A549 (cell line): ENCODE data around the gene HSPBP1. TPM values are rescaled to one million over a fixed set of nuclear protein-coding genes. Genes with fewer than 3 reads are reported as not detected.
A peak's percentile ranks its signal among the peaks of the same experiment; 100 is the strongest.

Experiments used
- ATAC-seq, 2 experiments: fragments of 200-7000 bp in 1 of 2; fragments of >200 bp in 1 of 2; cut with Nextera tagmentation in 1 of 2; cut with Tn5 transposase in 1 of 2; 3 replicates each; pipeline versions ENCODE4 v1.8.0 to v1.9.1; 2018 to 2020; ENCODE audit warnings: mild to moderate bottlenecking in 1 of 2, moderate library complexity in 1 of 2
- CTCF ChIA-PET: fragments of 300-600 bp; sonication (Branson Sonifier 250); formaldehyde crosslinking; extraction: SDS; loops from one replicate; lab custom pipeline; 2021; ENCODE audit warnings: antibody characterized with exemption, inconsistent platforms; lab: Yijun Ruan, JAX
- POLR2A ChIA-PET: fragments of 350-600 bp; formaldehyde crosslinking; extraction: SDS; loops from one replicate; lab custom pipeline; 2021; ENCODE audit warnings: antibody characterized with exemption, inconsistent platforms; lab: Yijun Ruan, JAX
- DNase-seq, 2 experiments: peaks; one replicate each; pipeline versions ENCODE4 v3.0.0 to v3.0.0-alpha.2; 2011 to 2016; ENCODE audit warnings: low read depth in 1 of 2, low spot score in 1 of 2
- FAIRE-seq: peaks from 2 replicates; lab custom pipeline; 2011; peaks lifted over from hg19 to GRCh38; lab: Jason Lieb, UNC
- H3K27ac ChIP-seq, 2 experiments: fragments of >200 bp; sonication (Bioruptor Twin); formaldehyde crosslinking; 3 replicates each; pipeline ENCODE4 v1.5.1; 2016 to 2017
- H3K4me1 ChIP-seq: fragments of >200 bp; sonication (Bioruptor Twin); formaldehyde crosslinking; 3 replicates; pipeline ENCODE4 v1.6.1; 2016
- H3K4me2 ChIP-seq: fragments of >200 bp; sonication (Bioruptor Twin); formaldehyde crosslinking; 3 replicates; pipeline ENCODE4 v1.6.1; 2016
- H3K4me3 ChIP-seq: fragments of >200 bp; sonication (Bioruptor Twin); formaldehyde crosslinking; 3 replicates; pipeline ENCODE4 v1.5.1; 2016
- H3K9me3 ChIP-seq: fragments of >200 bp; sonication (Bioruptor Twin); formaldehyde crosslinking; 3 replicates; pipeline ENCODE4 v1.6.1; 2016
- ATOH8 ChIP-seq: fragments of 250-450 bp; sonication (Bioruptor Pico); IDR thresholded peaks from 2 replicates; pipeline ENCODE4 v1.5.0; 2020; ENCODE audit warnings: low read depth, mild to moderate bottlenecking, moderate library complexity
- BCL3 ChIP-seq: fragments of >200 bp; sonication (Bioruptor Twin); formaldehyde crosslinking; IDR thresholded peaks from 3 replicates; pipeline ENCODE4 v1.6.1; 2016
- BHLHE40 ChIP-seq: IDR thresholded peaks from 2 replicates; pipeline ENCODE4 v1.6.1; 2012; ENCODE audit warnings: low read depth, low read length, inconsistent platforms
- CEBPB ChIP-seq, 2 experiments: fragments of >200 bp in 1 of 2; sonication (Bioruptor Twin) in 1 of 2; formaldehyde crosslinking in 1 of 2; IDR thresholded peaks; 2 replicates each; pipeline ENCODE4 v1.6.1; 2012 to 2016
- EHF ChIP-seq: fragments of 250-450 bp; sonication (Bioruptor Pico); IDR thresholded peaks from 2 replicates; pipeline ENCODE4 v1.5.0; 2020; ENCODE audit warnings: mild to moderate bottlenecking
- FOXS1 ChIP-seq: fragments of 250-450 bp; sonication (Bioruptor Pico); IDR thresholded peaks from 2 replicates; pipeline ENCODE4 v1.5.0; 2020; ENCODE audit warnings: mild to moderate bottlenecking, moderate library complexity
- HEYL ChIP-seq: fragments of 250-450 bp; sonication (Bioruptor Pico); IDR thresholded peaks from 2 replicates; pipeline ENCODE4 v1.8.0; 2021; ENCODE audit warnings: mild to moderate bottlenecking, moderate library complexity
- HMGXB4 ChIP-seq: fragments of 250-450 bp; sonication (Bioruptor Pico); IDR thresholded peaks from 2 replicates; pipeline ENCODE4 v1.5.0; 2021; ENCODE audit warnings: mild to moderate bottlenecking, moderate library complexity, borderline replicate concordance
- HOXB5 ChIP-seq: fragments of 250-450 bp; sonication (Bioruptor Pico); IDR thresholded peaks from 2 replicates; pipeline ENCODE4 v1.5.0; 2020; ENCODE audit warnings: mild to moderate bottlenecking, moderate library complexity
- KDM1A ChIP-seq: fragments of 200-600 bp; sonication (generic); IDR thresholded peaks from 2 replicates; pipeline ENCODE4 v1.6.1; 2016; ENCODE audit warnings: low read depth, mild to moderate bottlenecking
- MAX ChIP-seq: IDR thresholded peaks from 2 replicates; pipeline ENCODE4 v1.6.1; 2012
- MAZ ChIP-seq: fragments of 150-350 bp; IDR thresholded peaks from 2 replicates; pipeline ENCODE4 v1.6.1; 2014; ENCODE audit warnings: antibody characterized with exemption, low read depth, low read length, borderline replicate concordance
- PHF8 ChIP-seq: fragments of 200-600 bp; sonication (generic); IDR thresholded peaks from 2 replicates; pipeline ENCODE4 v1.6.1; 2016; ENCODE audit warnings: low read depth, mild to moderate bottlenecking, antibody characterized with exemption, moderate library complexity, borderline replicate concordance
- POLR2A ChIP-seq: IDR thresholded peaks from 2 replicates; pipeline ENCODE4 v1.6.1; 2012; ENCODE audit warnings: mild to moderate bottlenecking, low read length
- POLR2AphosphoS2 ChIP-seq: conservative IDR thresholded peaks from 2 replicates; pipeline ENCODE4 v1.6.1; 2012; ENCODE audit warnings: low read length, improper control_type of control experiment, inconsistent platforms
- RCOR1 ChIP-seq: fragments of 150-350 bp; IDR thresholded peaks from 2 replicates; pipeline ENCODE4 v1.6.1; 2014; ENCODE audit warnings: antibody characterized with exemption, low read length, low read depth
- REST ChIP-seq: fragments of 200-600 bp; sonication (generic); IDR thresholded peaks from 2 replicates; pipeline ENCODE4 v1.6.1; 2016; ENCODE audit warnings: antibody characterized with exemption, mild to moderate bottlenecking, moderate library complexity
- RFX5 ChIP-seq: fragments of 450-650 bp; IDR thresholded peaks from 2 replicates; pipeline ENCODE4 v1.7.1; 2014; ENCODE audit warnings: antibody characterized with exemption, mild to moderate bottlenecking, moderate library complexity
- SMC3 ChIP-seq: fragments of >200 bp; sonication (Bioruptor Twin); formaldehyde crosslinking; IDR thresholded peaks from 3 replicates; pipeline ENCODE4 v1.6.1; 2018; ENCODE audit warnings: inconsistent platforms
- SREBF2 ChIP-seq: fragments of 450-650 bp; IDR thresholded peaks from 2 replicates; pipeline ENCODE4 v1.6.1; 2014; ENCODE audit warnings: mild to moderate bottlenecking, moderate library complexity
- TP53 ChIP-seq: fragments of 250-450 bp; sonication (Bioruptor Pico); IDR thresholded peaks from 2 replicates; pipeline ENCODE4 v1.5.0; 2021; ENCODE audit warnings: mild to moderate bottlenecking, moderate library complexity
- ZC3H11A ChIP-seq: fragments of 450-650 bp; IDR thresholded peaks from 2 replicates; pipeline ENCODE4 v1.6.1; 2014; ENCODE audit warnings: antibody characterized with exemption, mild to moderate bottlenecking
- ZFP36 ChIP-seq: fragments of 450-650 bp; IDR thresholded peaks from 2 replicates; pipeline ENCODE4 v1.6.1; 2014; ENCODE audit warnings: borderline replicate concordance; ENCODE audit not compliant: partially characterized antibody
- ZSCAN20 ChIP-seq: fragments of 250-450 bp; sonication (Bioruptor Pico); IDR thresholded peaks from 2 replicates; pipeline ENCODE4 v1.8.0; 2022; ENCODE audit warnings: mild to moderate bottlenecking, moderate library complexity
- WGBS: methylation state at CpG from one replicate; pipeline ENCODE4 v1.1.6; 2017; ENCODE audit errors: missing lambda C conversion rate; 5-methylcytosine and 5-hydroxymethylcytosine counted together
- polyA plus RNA-seq, 4 experiments: library from polyadenylated mRNA; depleted of rRNA in 3 of 4; stranded (reverse); fragments of >200 nt; fragmentation: RNase III in 1 of 4; extraction: RNeasy Plus Mini Kit Qiagen cat#74134 plus additional on column Dnase treatment in 1 of 4; gene quantifications; 2 replicates in 3 of 4; 3 replicates in 1 of 4; pipeline ENCODE4 v1.2.3, GENCODE V29; 2011 to 2017

Gene HSPBP1
- polyA plus RNA-seq, 2 of the 4 experiments (the other 2 are of a cell fraction): 52.1 to 121 TPM

GRCh38 chr19:55258828-55259539 lies 20.9 kb downstream of the HSPBP1 start, which contains the start of gene PPP6R1 (continued):
- TF ChIP-seq ZSCAN20 (CRISPR knock-in tag): no peak
- 0 out of 2 replicates have a peak, but pooled peaks have one; percentile 66 for TF ChIP-seq MAZ
- peak; percentile 62 for TF ChIP-seq SMC3
- peak; percentile 87 for TF ChIP-seq POLR2A
- 0 out of 2 replicates have a peak, but pooled peaks have one; percentile 61 for TF ChIP-seq BHLHE40
- TF ChIP-seq ATOH8 (CRISPR knock-in tag): peak; percentile 61; the same call in 1 of the 2 replicates
- peak; percentile 6; the same call in 1 of the 2 replicates for TF ChIP-seq TP53 (CRISPR knock-in tag)
- peak; percentile 92 for TF ChIP-seq MAX
- TF ChIP-seq PHF8: peak; percentile 86

- ChIA-PET CTCF (interaction anchor here (1.1 to 2.3 kb wide), 6 partner anchors 10 to 126 kb away, joined by 3 to 8 read pairs (median 4); partner anchors contain the start of gene TMEM238), POLR2A (interaction anchor here (0.7 to 1.8 kb wide), 16 partner anchors 12 to 218 kb away, joined by 3 to 52 read pairs (median 4); partner anchors contain the start of genes HSPBP1, TMEM238, TMEM86B and UBE2S)
- TF ChIP-seq HMGXB4 (CRISPR knock-in tag) (no peak), CEBPB (IDR thresholded peaks at IDR 0.05) (no peak), RCOR1 (no peak), ZC3H11A (no peak), RFX5 (no peak), KDM1A (no peak), HOXB5 (CRISPR knock-in tag) (no peak), FOXS1 (CRISPR knock-in tag) (no peak), HEYL (no peak), POLR2AphosphoS2 (no peak), REST (no peak), BCL3 (no peak), SREBF2 (no peak), EHF (CRISPR knock-in tag) (no peak), ZFP36 (no peak)
- H3K27ac ChIP-seq: peak overlapping the region; percentile 85 to 95
- DNase-seq (no peak), ATAC-seq (peak; percentile 23 to 35), FAIRE-seq (no peak)
- peak overlapping the region; percentile 81 for H3K4me3 ChIP-seq
- H3K9me3 ChIP-seq: no peaks in the 10 kb centered on the region
- H3K4me2 ChIP-seq: peak overlapping the region; percentile 88
- peaks cover 36% of the 10 kb centered on the region for H3K4me1 ChIP-seq
- no CpG with 5 or more reads among the region's 53 CpGs for WGBS
Observed at GRCh38 chr19:55258476-55258827, 21.5 kb downstream of the HSPBP1 start.
